Iris pigment epithelial cell (primary cell): ENCODE results near the gene SH3RF3.

ENCODE experiments used
- DNase-seq: peaks from one replicate; pipeline ENCODE4 v3.0.0-alpha.2; 2011; ENCODE audit warnings: low read depth

SH3RF3 gene

DNA sequence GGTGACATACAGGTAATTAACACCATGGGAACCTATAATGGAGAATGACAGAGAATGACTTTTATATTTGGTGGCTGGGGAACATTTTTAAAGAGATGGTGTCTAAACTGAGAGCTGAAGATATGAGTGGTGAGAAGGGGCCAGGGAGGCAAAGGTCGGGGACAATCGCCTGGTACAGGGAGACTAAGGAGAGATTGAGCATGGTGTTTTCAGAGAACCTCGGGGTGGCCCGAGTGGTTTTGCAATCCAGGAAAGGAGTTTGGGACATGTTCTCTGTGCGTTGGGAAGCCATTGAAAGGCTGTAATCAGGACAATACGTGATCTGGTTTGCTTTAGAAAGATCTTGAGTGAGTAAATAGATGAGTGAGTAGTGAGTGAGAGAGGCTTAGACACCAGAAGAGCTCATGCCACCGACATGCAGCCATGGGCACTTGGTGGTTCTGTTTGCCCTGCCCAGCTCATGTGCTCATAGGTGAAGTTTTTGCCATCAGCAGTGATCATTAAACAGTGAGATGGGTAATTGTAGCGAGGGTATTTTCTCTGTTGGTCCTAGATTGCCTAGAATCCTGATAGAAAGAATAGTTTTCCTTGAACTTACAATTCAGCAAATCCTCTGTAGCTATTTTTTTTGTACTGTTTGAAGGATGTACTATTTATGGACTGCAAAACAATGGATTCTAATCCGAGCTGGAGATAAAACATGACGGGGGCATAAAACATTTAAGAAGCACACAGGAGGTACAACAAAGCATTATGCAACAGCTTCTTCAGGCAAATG, 114.7 kb downstream of the SH3RF3 start:
- no peak for DNase-seq

GRCh38 chr2:109244304-109244582, 115.2 kb downstream of the SH3RF3 start:
- no peak for DNase-seq

DNA sequence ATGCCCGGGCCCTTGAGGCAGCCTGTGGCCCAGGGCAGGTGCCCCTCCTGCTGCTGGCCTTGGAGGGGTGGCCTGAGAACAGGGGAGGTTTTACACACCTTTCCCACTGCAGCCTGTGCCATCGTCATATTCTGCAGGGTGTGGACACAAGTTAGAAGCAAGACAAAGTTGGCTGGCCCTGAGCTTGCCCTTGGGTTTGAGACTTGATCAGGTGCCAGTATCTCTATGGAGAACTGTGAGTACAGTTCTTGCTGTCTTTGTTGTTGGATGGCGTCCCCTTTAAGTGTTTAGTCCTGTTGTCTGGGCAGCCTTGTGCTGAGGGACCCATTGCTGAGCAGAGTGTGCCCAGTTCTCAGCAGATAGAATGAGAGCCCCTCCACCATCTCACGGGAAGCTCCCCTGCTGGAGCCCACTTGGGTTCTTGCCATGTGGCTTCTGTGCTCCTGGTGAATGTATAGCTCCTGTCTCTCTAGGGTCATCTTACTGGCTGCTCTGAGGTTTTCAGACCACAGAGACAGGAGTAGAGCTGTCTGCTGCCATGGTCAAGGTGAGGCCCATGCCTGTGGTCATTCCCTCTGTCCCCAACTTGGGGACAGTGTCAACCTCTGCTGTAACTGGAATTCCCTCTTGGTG, 115.9 kb downstream of the SH3RF3 start:
- no peak for DNase-seq

GRCh38 chr2:109246176-109246575, 117.2 kb downstream of the SH3RF3 start:
- DNase-seq: no peak

- no peak for DNase-seq
Observed at GRCh38 chr2:109246616-109247015, 117.6 kb downstream of the SH3RF3 start.

GRCh38 chr2:109247340-109247739, 118.3 kb downstream of the SH3RF3 start:
- no peak for DNase-seq

GRCh38 chr2:109247812-109248211, 118.8 kb downstream of the SH3RF3 start:
- DNase-seq: no peak

DNA sequence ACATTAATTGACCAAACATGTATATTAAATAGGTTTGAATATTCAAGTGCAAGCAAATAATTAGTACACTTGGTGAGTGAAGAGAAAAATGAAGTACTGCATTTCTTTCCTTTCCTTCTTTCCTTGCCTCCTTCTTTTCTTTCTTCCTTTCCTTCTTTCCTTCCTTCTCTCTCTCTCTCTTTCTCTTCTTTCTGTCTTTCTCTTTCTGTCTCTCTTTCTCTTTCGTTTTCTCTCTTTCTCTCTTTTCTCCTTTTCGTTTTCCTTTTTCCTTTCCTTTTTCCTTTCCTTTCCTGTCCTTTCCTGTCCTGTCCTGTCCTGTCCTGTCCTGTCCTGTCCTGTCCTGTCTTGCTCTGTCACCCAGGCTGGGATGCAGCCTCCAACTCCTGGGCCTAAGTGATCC, 119.6 kb downstream of the SH3RF3 start:
- DNase-seq: no peak

DNA sequence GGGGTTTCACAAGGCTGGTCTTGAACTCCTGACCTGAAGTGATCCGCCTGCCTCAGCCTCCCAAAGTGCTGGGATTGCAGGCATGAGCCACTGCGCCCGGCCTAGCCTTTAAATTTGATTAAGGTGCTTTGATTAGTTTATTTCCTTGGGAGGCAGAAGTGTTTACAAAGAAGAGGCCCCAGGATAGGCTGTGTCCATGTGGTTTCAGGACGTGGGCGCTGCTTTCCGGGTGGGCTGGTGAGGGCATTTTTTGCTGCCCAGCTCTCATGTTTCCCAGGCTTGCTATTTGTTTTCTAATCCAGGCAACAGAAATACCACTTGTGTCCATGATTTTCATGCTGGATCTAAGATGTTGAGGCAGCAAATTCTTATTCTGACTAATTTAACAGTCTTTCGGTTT, 124.2 kb downstream of the SH3RF3 start:
- no peak for DNase-seq

DNA sequence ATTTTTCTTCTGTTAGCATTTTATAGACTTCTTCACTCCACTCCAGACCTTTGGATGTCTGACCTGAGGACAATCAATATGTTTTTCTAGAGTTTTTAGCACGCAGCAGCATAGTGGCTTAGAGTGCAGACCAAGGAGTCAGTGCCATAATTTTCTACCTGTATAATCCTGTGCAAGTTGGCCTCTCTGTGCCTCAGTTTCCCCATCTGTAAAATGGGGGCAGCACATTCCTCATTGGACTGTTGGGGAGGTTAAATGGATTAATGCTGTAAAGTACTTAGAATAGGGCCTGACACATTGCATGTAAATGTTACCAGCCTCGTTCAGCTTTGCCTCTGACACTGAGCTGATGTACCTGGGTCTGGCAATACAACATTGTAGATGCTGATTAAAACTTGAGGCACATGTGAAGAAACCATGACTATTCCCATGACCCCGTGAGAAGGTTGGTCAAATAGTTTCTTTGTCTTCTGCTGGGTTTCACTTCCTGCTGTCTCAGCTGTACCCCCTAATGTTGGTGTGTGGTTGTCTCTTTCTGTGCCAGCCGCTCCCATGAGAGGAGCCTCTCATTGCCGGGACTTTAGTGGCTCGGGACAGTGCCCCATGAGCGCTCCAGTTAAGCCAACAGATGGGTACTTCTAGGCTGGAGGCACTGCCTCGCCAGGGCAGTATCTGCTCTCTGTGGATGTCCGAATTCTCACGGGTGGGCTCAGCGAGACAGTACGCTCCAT, 125.3 kb downstream of the SH3RF3 start:
- DNase-seq: no peak

GRCh38 chr2:109255654-109256053, 126.6 kb downstream of the SH3RF3 start:
- no peak for DNase-seq

DNA sequence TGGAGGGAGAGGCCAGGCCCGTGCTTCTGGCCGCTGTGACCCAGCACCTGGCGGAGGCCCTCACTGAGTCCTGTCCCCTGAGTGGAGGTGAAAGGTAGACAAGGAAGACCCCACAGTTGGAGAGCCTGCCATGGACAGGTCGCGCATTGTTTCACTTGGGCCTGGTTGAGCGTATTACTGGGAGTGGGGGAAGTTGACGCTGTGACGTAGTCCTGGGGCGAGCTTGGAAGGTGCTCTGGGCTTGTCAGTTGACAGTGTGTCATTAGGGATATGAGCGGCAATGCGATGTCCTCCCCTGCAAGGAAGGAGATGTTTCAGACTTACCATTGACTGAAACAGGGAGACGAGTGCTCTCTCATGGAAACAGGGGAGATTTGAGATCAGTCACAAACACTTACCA, 127.1 kb downstream of the SH3RF3 start:
- DNase-seq: no peak

- DNase-seq: peak; percentile 72
Observed at GRCh38 chr2:109256921-109257320, 127.9 kb downstream of the SH3RF3 start.

DNA sequence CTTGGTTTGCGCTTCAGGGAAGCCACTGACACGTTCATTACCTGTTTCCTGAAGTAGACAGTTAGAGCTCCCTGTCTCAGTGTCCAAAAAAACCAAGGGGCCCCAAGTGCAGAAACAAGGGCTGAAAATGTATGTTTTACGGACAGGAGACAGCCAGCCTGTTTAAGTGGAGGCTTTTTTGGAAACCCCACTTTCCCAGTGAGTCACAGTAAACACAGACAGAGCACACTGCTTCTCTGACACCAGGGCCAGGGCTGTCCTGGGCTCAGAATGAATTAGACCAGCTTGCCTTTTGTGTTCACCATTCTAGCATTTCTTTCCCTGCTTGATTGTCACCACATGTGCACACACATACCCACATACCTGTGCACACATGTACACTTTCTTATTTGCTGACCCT, 128.6 kb downstream of the SH3RF3 start:
- DNase-seq: peak; percentile 57

- DNase-seq: no peak
Observed at GRCh38 chr2:109258376-109258775, 129.4 kb downstream of the SH3RF3 start.

DNA sequence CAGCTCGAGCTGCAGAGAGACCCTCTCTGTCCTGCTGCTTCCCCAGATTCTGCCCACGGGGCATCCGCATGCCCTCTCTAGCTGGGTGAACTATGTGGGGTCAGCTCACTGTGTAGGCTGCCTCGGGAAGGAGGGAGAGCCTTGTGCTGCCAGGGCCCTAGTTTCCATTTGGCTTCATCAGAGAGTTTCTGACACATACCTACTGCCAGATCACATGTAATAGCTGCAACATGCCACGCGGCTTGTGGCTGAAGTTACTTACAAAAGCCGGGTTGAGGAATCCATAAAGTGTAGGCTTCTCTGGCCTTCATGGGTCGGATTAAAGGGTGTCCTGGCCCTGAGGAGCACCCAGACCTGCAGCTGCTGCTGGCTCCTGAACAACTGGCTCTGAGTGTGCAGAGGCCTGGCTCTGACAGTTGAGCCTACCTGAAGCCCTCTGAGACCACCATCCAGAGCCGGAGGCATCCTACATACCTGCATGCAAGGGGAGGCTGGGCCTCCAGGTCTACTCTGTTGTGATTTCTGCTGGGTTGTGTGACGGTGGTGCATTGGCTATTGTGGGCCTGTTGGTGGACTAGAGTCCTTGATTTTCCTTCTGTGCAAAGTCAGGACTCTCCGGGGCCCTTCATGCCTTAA, 130.0 kb downstream of the SH3RF3 start:
- no peak for DNase-seq

DNA sequence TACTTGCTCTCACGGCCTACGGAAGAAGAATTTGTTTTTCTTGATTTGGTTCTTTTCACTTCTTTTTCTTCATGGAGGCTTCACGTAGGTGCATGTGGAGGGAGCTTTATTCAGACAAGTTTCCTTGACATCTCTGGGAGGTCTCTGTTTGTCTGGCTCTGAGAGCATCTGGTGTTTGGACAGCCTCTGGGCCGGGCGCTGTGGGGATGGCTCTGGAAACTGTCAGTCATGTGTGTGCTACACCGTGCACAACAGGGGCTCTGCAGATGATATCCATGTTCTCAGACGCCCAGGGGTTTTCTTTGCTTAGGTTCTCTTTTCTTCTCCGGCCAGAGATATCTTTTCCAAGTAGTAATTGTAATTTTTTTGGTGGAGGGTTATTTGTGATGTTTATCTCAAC, 130.7 kb downstream of the SH3RF3 start:
- no peak for DNase-seq

- DNase-seq: no peak
Observed at GRCh38 chr2:109260116-109260855, 131.3 kb downstream of the SH3RF3 start.

- peak; percentile 47 for DNase-seq
Observed at GRCh38 chr2:109260886-109261700, 132.1 kb downstream of the SH3RF3 start.

GRCh38 chr2:109261906-109262631, 133.1 kb downstream of the SH3RF3 start:
- no peak for DNase-seq
